Suprapubic skin (tissue), 3 donors: ENCODE measurements around the gene DNAJC27.

ENCODE experiments used
- POLR2A ChIP-seq, 2 donors: fragments of 450-650 bp; IDR thresholded peaks; one replicate each; pipeline ENCODE4 v1.6.1; 2017; ENCODE audit warnings: antibody characterized with exemption in 2 of 2, mild to moderate bottlenecking in 2 of 2, moderate library complexity in 2 of 2
- TF ChIP-seq, protein P1 (sequence below), 2 donors: fragments of 200-600 bp in 1 of 2; fragments of 450-650 bp in 1 of 2; sonication (generic) in 1 of 2; IDR thresholded peaks; one replicate each; pipeline ENCODE4 v1.5.1; 2016 to 2019; ENCODE audit warnings: antibody characterized with exemption in 2 of 2, mild to moderate bottlenecking in 1 of 2, moderate library complexity in 1 of 2

DNA sequence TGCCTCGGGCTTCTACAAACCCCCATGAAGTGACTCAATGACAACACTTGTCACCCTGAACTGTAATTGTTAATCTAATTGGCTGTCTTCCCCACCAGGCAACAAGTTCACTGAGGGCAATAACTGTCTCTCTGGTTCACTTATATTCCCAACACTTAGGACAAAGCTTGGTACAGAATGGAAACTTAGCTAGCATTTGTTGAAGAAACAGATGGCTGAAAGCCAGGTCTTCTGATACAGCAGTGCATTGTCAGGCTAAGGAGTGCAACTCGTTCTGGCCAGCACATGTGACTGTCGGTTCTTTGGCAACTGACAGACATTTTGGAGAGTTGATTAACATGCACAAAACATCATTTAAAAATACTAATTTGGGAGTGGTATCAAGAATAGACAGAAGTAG is 14.6 kb upstream of the DNAJC27 start:
- TF ChIP-seq, protein P1, sequence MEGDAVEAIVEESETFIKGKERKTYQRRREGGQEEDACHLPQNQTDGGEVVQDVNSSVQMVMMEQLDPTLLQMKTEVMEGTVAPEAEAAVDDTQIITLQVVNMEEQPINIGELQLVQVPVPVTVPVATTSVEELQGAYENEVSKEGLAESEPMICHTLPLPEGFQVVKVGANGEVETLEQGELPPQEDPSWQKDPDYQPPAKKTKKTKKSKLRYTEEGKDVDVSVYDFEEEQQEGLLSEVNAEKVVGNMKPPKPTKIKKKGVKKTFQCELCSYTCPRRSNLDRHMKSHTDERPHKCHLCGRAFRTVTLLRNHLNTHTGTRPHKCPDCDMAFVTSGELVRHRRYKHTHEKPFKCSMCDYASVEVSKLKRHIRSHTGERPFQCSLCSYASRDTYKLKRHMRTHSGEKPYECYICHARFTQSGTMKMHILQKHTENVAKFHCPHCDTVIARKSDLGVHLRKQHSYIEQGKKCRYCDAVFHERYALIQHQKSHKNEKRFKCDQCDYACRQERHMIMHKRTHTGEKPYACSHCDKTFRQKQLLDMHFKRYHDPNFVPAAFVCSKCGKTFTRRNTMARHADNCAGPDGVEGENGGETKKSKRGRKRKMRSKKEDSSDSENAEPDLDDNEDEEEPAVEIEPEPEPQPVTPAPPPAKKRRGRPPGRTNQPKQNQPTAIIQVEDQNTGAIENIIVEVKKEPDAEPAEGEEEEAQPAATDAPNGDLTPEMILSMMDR (IDR thresholded peaks at IDR 0.05), result no peak
- no peak for TF ChIP-seq POLR2A (IDR thresholded peaks at IDR 0.05)
